HL-60 (cell line): ENCODE results near the gene SLC12A8.

Source experiments
- POLR2AphosphoS5 ChIP-seq: IDR thresholded peaks from 2 replicates; pipeline ENCODE4 v1.6.1; 2012; ENCODE audit warnings: low read depth
- TF ChIP-seq, protein P1 (sequence below): IDR thresholded peaks from one replicate; pipeline ENCODE4 v1.5.1; 2011; ENCODE audit warnings: low read length, control low read depth, inconsistent platforms; ENCODE audit not compliant: insufficient read depth

DNA sequence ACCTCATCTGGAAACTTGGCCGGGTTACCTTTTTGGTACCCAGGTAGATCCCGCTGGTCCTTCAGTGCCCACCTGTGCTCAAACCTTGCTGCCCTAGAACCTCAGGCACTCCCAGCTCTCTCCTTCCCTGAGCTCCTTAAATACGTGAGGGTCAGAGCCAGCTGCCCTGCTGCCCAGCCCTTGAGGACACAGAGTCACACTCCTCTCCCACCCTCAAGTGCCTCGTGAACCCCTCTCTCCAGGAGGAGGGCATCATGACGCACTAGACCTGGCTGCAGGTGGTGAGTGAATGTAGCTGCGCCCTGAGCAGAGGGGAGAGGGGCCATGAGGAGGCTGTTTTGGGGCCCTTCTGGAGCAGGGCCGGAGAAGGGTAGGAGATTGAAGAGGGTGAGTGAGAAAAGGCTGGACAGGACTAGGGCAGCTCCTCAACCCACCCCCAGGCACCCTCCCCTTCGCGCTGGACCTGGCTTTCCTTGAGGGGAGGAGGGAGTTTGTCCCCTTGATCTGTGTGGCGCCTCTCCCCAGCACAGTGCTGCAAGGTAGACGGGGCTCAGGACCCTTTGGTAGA lies 941 bp downstream of the SLC12A8 start:
- TF ChIP-seq, protein P1, sequence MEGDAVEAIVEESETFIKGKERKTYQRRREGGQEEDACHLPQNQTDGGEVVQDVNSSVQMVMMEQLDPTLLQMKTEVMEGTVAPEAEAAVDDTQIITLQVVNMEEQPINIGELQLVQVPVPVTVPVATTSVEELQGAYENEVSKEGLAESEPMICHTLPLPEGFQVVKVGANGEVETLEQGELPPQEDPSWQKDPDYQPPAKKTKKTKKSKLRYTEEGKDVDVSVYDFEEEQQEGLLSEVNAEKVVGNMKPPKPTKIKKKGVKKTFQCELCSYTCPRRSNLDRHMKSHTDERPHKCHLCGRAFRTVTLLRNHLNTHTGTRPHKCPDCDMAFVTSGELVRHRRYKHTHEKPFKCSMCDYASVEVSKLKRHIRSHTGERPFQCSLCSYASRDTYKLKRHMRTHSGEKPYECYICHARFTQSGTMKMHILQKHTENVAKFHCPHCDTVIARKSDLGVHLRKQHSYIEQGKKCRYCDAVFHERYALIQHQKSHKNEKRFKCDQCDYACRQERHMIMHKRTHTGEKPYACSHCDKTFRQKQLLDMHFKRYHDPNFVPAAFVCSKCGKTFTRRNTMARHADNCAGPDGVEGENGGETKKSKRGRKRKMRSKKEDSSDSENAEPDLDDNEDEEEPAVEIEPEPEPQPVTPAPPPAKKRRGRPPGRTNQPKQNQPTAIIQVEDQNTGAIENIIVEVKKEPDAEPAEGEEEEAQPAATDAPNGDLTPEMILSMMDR: no peak
- no peak for TF ChIP-seq POLR2AphosphoS5
